ENCODE measurements around the gene NKIRAS1.

The NKIRAS1 gene

GRCh38 chr3:23879485-23879884 is 37.3 kb downstream of the NKIRAS1 start:
- no peak for TF ChIP-seq CTCF (IDR thresholded peaks at IDR 0.05; ENCODE audit: low read depth, low read length, missing control alignments)
- no peak overlapping the region for H3K4me3 ChIP-seq (ENCODE audit: low read depth, low read length)
- DNase-seq (ENCODE audit: low read depth) = no peak

- no peak for DNase-seq (ENCODE audit: low read depth)
- no peak overlapping the region for H3K4me3 ChIP-seq (ENCODE audit: low read depth, low read length)
- no peak for TF ChIP-seq CTCF (IDR thresholded peaks at IDR 0.05; ENCODE audit: low read depth, low read length, missing control alignments)
These were observed 39.3 kb downstream of the NKIRAS1 start for GRCh38 chr3:23877329-23877980.

- no peak for DNase-seq (ENCODE audit: low read depth)
- no peak for TF ChIP-seq CTCF (IDR thresholded peaks at IDR 0.05; ENCODE audit: low read depth, low read length, missing control alignments)
- no peak overlapping the region for H3K4me3 ChIP-seq (ENCODE audit: low read depth, low read length)
These were observed 39.9 kb downstream of the NKIRAS1 start for GRCh38 chr3:23876923-23877322.

- no peak for DNase-seq (ENCODE audit: low read depth)
- no peak for TF ChIP-seq CTCF (IDR thresholded peaks at IDR 0.05; ENCODE audit: low read depth, low read length, missing control alignments)
- H3K4me3 ChIP-seq (ENCODE audit: low read depth, low read length) = no peak overlapping the region
These were observed 41.6 kb downstream of the NKIRAS1 start for GRCh38 chr3:23875113-23875725.

GRCh38 chr3:23874359-23875112 is 42.3 kb downstream of the NKIRAS1 start:
- no peak overlapping the region for H3K4me3 ChIP-seq (ENCODE audit: low read depth, low read length)
- no peak for TF ChIP-seq CTCF (IDR thresholded peaks at IDR 0.05; ENCODE audit: low read depth, low read length, missing control alignments)
- DNase-seq (ENCODE audit: low read depth) = no peak

- TF ChIP-seq CTCF (IDR thresholded peaks at IDR 0.05; ENCODE audit: low read depth, low read length, missing control alignments) = no peak
- DNase-seq (ENCODE audit: low read depth) = no peak
- no peak overlapping the region for H3K4me3 ChIP-seq (ENCODE audit: low read depth, low read length)
These were observed 42.8 kb downstream of the NKIRAS1 start for GRCh38 chr3:23873941-23874340.

Measured in GM12864 (cell line).